PC-3 (cell line): ENCODE results near the gene GAL3ST3. TPM values are rescaled to one million over a fixed set of nuclear protein-coding genes. Genes with fewer than 3 reads are reported as not detected.

ENCODE experiments used
- ATAC-seq: fragments of 200-7000 bp; cut with Tn5 transposase; 2 replicates; pipeline ENCODE4 v1.9.1; 2020; ENCODE audit warnings: mild to moderate bottlenecking, moderate library complexity
- BruUV-seq: library from RNA; stranded (reverse); fragments of 400-500 nt; replicated peaks from 2 replicates; lab custom pipeline; 2021; lab: Mats Ljungman, UMichigan
- CTCF ChIA-PET: fragments of 300-600 bp; sonication (Branson Sonifier 250); formaldehyde crosslinking; loops from one replicate; lab custom pipeline; 2022; ENCODE audit warnings: antibody characterized with exemption; lab: Charles Lee
- POLR2A ChIA-PET: fragments of 300-600 bp; sonication (Branson Sonifier 250); formaldehyde crosslinking; loops from one replicate; lab custom pipeline; 2022; ENCODE audit warnings: antibody characterized with exemption; ENCODE audit not compliant: unreplicated experiment; lab: Charles Lee
- DNase-seq: peaks from one replicate; pipeline ENCODE4 v3.0.0-alpha.2; 2015
- H2AFZ ChIP-seq: fragments of 300-600 bp; sonication (generic); 2 replicates; pipeline ENCODE4 v1.6.0; 2016; ENCODE audit warnings: antibody characterized with exemption, low read length
- H3F3A ChIP-seq: fragments of 300-600 bp; sonication (generic); one replicate; pipeline ENCODE4 v1.6.0; 2017; ENCODE audit warnings: antibody characterized with exemption, low read length, control low read depth, mild to moderate bottlenecking; ENCODE audit not compliant: unreplicated experiment
- H3K27ac ChIP-seq: fragments of 300-600 bp; sonication (generic); 2 replicates; pipeline ENCODE4 v1.5.1; 2016; ENCODE audit warnings: mild to moderate bottlenecking, low read length
- H3K27me3 ChIP-seq: fragments of 300-600 bp; sonication (generic); 2 replicates; pipeline ENCODE4 v1.6.1; 2016; ENCODE audit warnings: low read length, mixed read lengths
- H3K36me3 ChIP-seq: fragments of 300-600 bp; sonication (generic); 2 replicates; pipeline ENCODE4 v1.6.1; 2016; ENCODE audit warnings: low read depth, mixed run types, low read length, mixed read lengths
- H3K4me1 ChIP-seq: fragments of 300-600 bp; sonication (generic); 2 replicates; pipeline ENCODE4 v1.5.1; 2016; ENCODE audit warnings: low read length; ENCODE audit not compliant: insufficient read depth
- H3K4me2 ChIP-seq: fragments of 300-600 bp; sonication (generic); 2 replicates; pipeline ENCODE4 v1.6.0; 2016; ENCODE audit warnings: low read length
- H3K4me3 ChIP-seq: fragments of 300-600 bp; sonication (generic); 2 replicates; pipeline ENCODE4 v1.5.1; 2016; ENCODE audit warnings: mild to moderate bottlenecking, low read length, mixed read lengths
- H3K79me2 ChIP-seq: fragments of 300-600 bp; sonication (generic); 2 replicates; pipeline ENCODE4 v1.6.1; 2017; ENCODE audit warnings: low read length, mixed read lengths
- H3K9ac ChIP-seq: fragments of 300-600 bp; sonication (generic); 2 replicates; pipeline ENCODE4 v1.6.0; 2016; ENCODE audit warnings: mild to moderate bottlenecking, low read length
- H3K9me2 ChIP-seq: fragments of 300-600 bp; sonication (generic); replicated peaks from 2 replicates; pipeline ENCODE4 v1.6.1; 2016; ENCODE audit warnings: mixed run types, low read length, mixed read lengths
- H3K9me3 ChIP-seq: fragments of 300-600 bp; sonication (generic); 2 replicates; pipeline ENCODE4 v1.6.1; 2016; ENCODE audit warnings: low read length, mixed read lengths
- H4K20me1 ChIP-seq: fragments of 300-600 bp; sonication (generic); 2 replicates; pipeline ENCODE4 v1.6.1; 2016; ENCODE audit warnings: low read length, mixed read lengths
- CTCF ChIP-seq: fragments of 300-600 bp; sonication (generic); conservative IDR thresholded peaks from 2 replicates; pipeline ENCODE4 v1.5.1; 2017; ENCODE audit warnings: antibody characterized with exemption, low read depth, mild to moderate bottlenecking, low read length
- EZH2 ChIP-seq: fragments of 300-600 bp; sonication (generic); IDR thresholded peaks from one replicate; pipeline ENCODE4 v1.6.1; 2017; ENCODE audit warnings: antibody characterized with exemption, mild to moderate bottlenecking, low read length; ENCODE audit not compliant: unreplicated experiment
- EZH2phosphoT487 ChIP-seq: fragments of 300-600 bp; sonication (generic); IDR thresholded peaks from 2 replicates; pipeline ENCODE4 v1.6.1; 2018; ENCODE audit warnings: mild to moderate bottlenecking, antibody characterized with exemption, low read length, borderline replicate concordance
- intact Hi-C: fragments of 100-400 bp; cut with micrococcal nuclease; formaldehyde crosslinking; loops from 2 replicates; pipeline ENCODE4 v1.9.0; 2023
- total RNA-seq: library from RNA; depleted of rRNA; stranded (reverse); fragments of >200 nt; gene quantifications from 2 replicates; pipeline ENCODE4 v1.2.3, GENCODE V29; 2014

Gene GAL3ST3
- total RNA-seq, 1 experiment from 2014 or later: not detected

- no peak overlapping the region for H3K4me3 ChIP-seq
- DNase-seq (no peak), ATAC-seq (no peak)
- no peak overlapping the region for H3K27ac ChIP-seq
- no peaks in the 10 kb centered on the region for H3K27me3 ChIP-seq
- no peaks in the 10 kb centered on the region for H3K9me2 ChIP-seq
- CTCF ChIA-PET: no interaction called here
- H3K9ac ChIP-seq: no peak overlapping the region
- H3K4me2 ChIP-seq: 0 out of 2 replicates have a peak overlapping the region, but pooled peaks have one; percentile 5
- no peak overlapping the region for H2AFZ ChIP-seq
- intact Hi-C loops: no loop called here
- no peaks in the 10 kb centered on the region for H4K20me1 ChIP-seq
- TF ChIP-seq EZH2: no peak
- no peak for TF ChIP-seq CTCF
- TF ChIP-seq EZH2phosphoT487: no peak
- H3F3A ChIP-seq: no peaks in the 10 kb centered on the region
- no peaks in the 10 kb centered on the region for H3K36me3 ChIP-seq
- no TSS peak for BruUV-seq
- POLR2A ChIA-PET: no interaction called here
- no peaks in the 10 kb centered on the region for H3K9me3 ChIP-seq
- H3K4me1 ChIP-seq: peaks cover 35% of the 10 kb centered on the region
- H3K79me2 ChIP-seq: no peaks in the 10 kb centered on the region
These were observed 28.7 kb downstream of the GAL3ST3 start for GRCh38 chr11:66020212-66020611.

DNA sequence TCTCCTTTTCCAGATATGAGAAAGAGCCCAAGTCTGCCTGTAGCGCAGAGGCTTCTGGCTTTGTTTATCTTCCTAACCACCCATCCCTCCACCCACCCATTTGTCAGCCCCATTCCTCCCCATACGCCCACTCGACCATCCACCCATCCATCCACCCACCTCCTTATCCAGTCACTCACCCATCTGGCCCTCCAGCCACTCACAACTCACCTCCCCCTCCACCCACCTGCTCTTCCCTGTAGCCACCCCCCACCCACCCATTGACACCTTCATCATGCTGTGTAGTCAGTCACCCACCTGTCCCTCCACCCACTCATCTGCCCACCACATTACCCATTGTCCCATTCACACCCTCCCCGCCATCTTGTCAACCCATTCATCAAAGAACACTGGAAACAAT is 31.6 kb downstream of the GAL3ST3 start:
- Histone ChIP-seq H4K20me1 (no peaks in the 10 kb centered on the region), H3K4me1 (peaks cover 45% of the 10 kb centered on the region), H3K27me3 (no peaks in the 10 kb centered on the region), H3K9ac (no peak overlapping the region), H3F3A (no peaks in the 10 kb centered on the region), H2AFZ (no peak overlapping the region), H3K9me3 (no peaks in the 10 kb centered on the region), H3K79me2 (no peaks in the 10 kb centered on the region), H3K27ac (no peak overlapping the region), H3K4me2 (no peak overlapping the region), H3K4me3 (no peak overlapping the region), H3K36me3 (no peaks in the 10 kb centered on the region), H3K9me2 (no peaks in the 10 kb centered on the region)
- ATAC-seq: no peak
- BruUV-seq: no TSS peak
- no peak for DNase-seq
- intact Hi-C loops: no loop called here
- TF ChIP-seq CTCF: no peak
- no peak for TF ChIP-seq EZH2
- TF ChIP-seq EZH2phosphoT487: no peak
- CTCF ChIA-PET: interaction anchor here (0.6 kb wide), 1 partner anchor 28 kb away, joined by 4 read pairs; no protein-coding TSS in a partner anchor
- POLR2A ChIA-PET: no interaction called here

GRCh38 chr11:66016793-66017177 is 32.2 kb downstream of the GAL3ST3 start:
- BruUV-seq: no TSS peak
- Histone ChIP-seq H3K27me3 (no peaks in the 10 kb centered on the region), H3K79me2 (no peaks in the 10 kb centered on the region), H3K4me2 (no peak overlapping the region), H3K9me3 (no peaks in the 10 kb centered on the region), H3K4me1 (peaks cover 45% of the 10 kb centered on the region), H3K9ac (no peak overlapping the region), H3K36me3 (no peaks in the 10 kb centered on the region), H3K27ac (no peak overlapping the region), H3K4me3 (no peak overlapping the region), H3F3A (no peaks in the 10 kb centered on the region), H4K20me1 (no peaks in the 10 kb centered on the region), H3K9me2 (no peaks in the 10 kb centered on the region), H2AFZ (no peak overlapping the region)
- DNase-seq (no peak), ATAC-seq (no peak)
- TF ChIP-seq EZH2 (no peak), CTCF (no peak), EZH2phosphoT487 (no peak)
- intact Hi-C loops: no loop called here
- ChIA-PET CTCF (interaction anchor here (0.6 kb wide), 1 partner anchor 28 kb away, joined by 4 read pairs; no protein-coding TSS in a partner anchor), POLR2A (no interaction called here)
